ENCODE results near the gene FAM117A.

Gene FAM117A

DNA sequence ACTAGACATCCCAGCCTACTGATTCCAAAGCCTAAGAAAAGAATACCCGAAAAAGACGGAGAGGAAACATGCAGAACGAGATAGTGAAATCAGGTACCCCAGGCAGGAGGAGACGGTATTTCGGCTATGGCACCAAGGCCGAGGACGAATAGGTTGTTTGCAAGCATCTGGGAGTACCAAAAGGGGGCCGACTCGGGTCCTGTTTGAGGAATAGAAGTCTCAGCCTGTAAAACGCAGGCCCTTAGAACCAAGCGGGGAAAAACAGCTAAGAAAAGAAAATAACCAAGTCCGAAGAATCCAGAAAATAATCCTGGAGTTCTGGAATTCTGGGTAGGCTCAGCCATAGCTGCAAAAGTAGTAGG is 56.7 kb downstream of the FAM117A start:
- no peak for DNase-seq

DNA sequence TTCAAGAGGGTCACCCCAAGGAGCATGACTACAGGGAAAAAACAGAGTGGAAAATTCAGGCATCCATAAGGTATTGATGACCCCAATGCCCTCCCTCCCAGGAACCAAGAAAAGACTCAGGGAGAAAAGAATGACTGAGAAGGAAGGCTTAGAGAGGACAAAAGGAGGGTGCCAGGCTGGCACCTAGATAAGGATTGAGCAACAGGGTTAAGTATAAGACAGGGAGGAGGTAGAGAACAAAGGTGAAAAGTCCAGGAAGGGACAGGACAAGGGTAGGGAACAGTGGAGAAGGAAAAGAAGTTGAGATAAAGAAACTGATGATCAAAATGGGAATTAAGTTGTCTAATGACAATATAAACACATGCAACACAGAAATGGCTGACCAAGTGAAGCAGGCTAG is 58.7 kb downstream of the FAM117A start:
- no peak for DNase-seq

GRCh38 chr17:49703557-49704277 is 60.2 kb downstream of the FAM117A start:
- peak; percentile 48 for DNase-seq

- no peak for DNase-seq
These were observed 63.0 kb downstream of the FAM117A start for GRCh38 chr17:49700960-49701359.

- DNase-seq = no peak
These were observed 63.9 kb downstream of the FAM117A start for GRCh38 chr17:49699966-49700575.

GRCh38 chr17:49698005-49698404 is 65.9 kb downstream of the FAM117A start:
- no peak for DNase-seq

DNA sequence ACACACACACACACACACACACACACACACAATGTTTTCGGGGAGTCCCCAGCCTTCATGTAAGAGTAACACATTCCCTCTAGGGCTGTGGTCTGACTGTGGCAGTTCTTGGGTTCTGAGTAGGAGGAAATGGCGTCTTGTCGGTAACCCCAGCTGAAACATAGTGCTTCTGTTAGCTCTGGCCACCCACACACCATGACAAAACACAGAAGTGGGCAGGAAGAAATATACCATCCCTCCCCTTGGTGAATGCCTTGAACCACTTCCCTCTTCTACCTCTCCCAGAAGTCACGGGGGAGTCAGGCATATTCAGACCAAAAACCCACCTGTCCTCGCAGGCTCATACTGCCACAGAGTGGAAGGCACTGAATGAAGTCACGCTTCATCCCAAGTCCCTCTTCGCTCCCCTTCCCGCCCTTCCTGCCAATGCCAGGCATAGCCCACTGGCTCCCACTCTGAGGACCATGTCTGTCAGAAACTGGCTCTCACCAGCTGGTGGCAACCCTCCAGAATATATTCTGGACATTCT is 67.6 kb downstream of the FAM117A start:
- DNase-seq = no peak

GRCh38 chr17:49695698-49696232 is 68.2 kb downstream of the FAM117A start:
- no peak for DNase-seq

DNA sequence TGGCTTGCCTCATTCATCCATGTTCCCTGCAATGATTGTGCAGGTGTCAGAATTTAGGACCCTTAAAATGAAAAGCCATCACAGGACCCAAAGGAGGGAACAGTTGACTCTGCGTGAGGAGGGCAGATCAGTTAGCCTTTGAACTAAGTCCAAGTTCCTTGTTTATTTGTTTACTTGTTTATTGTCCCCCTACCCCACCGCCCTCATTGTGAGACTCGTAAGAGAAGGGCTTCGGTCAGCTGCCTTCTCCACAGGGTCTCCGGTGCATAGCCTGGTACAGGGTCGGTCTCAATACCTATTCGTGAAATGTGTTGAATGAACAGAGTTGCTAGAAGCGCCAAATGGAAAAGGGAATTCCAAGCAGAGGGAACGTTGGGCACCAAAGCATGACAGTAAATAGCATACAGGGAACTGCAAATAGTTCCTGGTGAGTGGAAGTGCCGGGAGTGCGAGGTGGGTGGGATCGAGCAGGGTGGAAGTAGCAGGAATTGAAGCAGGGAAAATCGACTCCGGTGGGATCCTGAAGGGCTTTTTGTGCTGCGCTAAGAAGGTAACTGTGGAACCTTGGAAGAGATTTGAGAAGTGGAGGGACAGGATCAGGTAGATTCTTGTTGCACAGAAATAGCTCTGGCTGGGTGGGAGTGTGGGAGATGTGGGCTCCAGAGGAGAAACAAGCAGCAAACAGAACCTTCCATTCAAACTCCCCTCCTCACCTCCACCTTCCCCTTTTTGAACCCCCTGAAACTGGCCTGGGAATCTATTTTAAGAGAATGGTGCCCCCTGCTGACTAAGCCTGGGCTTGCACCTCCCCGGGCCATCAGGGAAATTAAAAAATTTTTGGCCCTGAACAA is 68.9 kb downstream of the FAM117A start:
- peak; percentile 7 for DNase-seq

DNA sequence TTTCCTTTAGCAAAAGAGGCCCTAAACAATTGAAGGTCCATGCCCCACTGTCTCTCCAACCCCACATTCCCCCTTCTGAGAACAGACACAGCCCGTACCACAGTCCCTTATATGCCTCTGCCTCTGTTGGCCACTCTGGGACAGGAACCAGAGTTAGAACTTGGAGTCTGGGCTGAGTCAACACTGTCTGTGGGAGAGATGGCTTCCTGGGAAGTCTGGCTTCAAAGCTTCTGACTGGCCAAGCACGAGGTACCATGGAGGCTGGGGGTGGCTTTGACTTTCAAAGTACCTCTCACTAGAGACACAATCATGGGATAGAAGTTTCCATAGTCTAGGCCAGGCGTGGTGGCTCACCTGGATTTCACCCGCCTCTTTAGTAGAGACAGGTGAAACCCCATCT is 71.2 kb downstream of the FAM117A start:
- no peak for DNase-seq

DNA sequence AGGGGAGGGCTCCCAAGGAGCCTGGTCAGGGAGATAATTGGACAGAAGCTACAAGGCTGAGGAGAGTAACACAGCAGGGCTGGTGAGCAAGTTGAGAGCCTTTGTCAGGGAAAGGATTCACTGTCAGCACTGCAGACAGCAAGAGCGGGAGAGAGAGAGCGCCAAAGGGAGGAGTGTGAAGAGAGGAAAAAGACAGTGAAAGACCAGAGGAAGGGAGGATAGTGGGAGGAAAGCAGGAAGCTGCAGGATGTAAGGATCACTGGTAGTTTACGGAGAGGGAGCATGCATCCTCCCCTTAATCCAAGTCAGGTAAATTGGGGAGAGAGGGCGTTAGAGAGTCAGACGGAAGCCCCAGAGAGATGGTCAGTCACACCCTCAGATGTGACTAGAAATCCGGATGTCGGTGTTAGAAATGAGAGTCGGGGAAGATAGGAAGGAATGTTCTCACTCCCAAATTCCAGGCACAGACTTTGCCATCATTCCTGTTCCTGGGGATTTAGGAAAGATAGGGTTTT is 72.2 kb downstream of the FAM117A start:
- DNase-seq = no peak

- DNase-seq = peak; percentile 7
These were observed 72.8 kb downstream of the FAM117A start for GRCh38 chr17:49691086-49691676.

GRCh38 chr17:49690256-49690655 is 73.7 kb downstream of the FAM117A start:
- no peak for DNase-seq

DNA sequence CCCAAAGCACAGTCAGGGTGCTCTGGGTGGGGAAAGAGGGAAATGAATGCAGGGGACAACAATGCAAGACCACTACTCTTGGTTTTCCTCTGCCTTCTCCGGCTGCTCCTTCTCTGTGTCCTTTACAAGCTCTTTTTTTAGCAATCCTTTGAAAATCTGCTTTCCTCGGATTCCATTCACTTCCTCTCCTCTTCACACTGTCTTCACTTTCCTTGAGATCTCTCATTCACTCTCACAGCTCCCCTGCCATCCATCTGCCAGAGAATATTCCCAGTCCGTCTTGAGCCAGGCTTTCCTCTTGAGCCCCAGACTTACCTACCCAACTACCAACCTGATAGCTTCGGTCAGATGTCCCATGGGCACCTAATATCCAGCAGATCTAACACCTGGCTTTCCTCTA is 75.1 kb downstream of the FAM117A start:
- no peak for DNase-seq

DNA sequence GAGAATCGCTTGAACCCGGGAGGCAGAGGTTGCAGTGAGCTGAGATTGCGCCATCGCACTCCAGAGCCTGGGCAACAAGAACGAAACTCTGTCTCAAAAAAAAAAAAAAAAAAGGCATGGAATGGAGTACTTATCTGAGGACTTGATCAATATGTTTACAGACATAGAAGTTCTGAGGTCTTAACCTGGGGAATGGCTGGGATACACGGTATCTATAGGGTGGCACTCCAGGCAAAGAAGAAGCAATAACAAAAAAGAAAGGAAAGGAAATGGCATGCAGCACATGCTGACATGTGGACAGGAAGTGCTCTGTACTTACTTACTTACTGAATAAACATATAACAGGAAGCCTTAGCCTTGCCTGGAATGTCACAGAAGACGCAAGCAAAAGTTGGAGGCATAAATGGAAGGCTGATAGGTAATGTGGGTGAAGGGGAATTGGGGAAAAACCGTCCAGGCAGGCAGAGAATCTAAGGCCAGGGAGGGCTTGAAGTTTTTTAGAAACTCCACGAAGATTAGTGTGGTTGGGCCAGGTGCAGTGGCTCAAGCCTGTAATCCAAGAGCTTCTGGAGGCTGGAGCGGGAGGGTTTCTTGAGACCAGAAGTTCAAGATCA is 75.9 kb downstream of the FAM117A start:
- peak; percentile 57 for DNase-seq

DNA sequence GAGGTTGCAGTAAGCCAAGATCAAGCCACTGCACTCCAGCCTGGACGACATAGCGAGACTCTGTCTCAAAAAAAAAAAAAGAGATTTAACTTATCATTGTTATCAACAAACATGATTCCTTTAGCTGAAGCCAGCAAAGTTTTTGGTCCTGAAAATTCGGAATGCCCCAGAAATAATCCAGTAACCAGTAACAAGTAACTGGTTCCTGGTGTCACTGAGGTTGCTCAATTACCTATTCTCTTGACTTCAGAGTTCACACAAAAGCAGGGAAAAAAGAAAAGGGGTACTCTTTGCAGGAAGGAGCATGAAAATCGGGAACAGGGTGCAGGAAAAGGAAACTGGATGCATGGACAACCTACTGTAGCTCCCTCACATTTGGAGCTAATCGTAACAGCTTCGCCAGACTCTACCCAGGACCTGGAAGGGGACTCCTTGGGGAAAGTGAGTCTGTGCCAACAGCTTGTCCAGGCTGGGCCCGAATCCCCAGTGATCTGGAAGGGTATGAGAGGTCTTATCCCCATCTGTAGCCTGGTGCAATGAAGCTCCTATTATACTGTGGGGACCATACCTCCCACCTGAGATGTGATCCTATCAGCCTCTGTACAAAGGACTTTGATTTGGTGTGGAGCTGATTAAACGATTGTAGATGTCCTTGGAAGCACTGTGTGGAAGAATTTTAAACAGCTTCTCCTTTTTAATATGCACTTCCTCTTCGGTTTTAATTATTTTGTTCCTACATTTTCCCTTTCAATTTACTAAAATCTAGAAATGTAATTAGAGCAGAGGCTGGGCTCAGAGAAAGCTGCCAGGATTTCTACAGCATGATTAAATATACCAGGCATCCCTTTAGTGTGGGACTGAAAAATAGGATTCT is 82.6 kb downstream of the FAM117A start:
- DNase-seq = no peak

DNA sequence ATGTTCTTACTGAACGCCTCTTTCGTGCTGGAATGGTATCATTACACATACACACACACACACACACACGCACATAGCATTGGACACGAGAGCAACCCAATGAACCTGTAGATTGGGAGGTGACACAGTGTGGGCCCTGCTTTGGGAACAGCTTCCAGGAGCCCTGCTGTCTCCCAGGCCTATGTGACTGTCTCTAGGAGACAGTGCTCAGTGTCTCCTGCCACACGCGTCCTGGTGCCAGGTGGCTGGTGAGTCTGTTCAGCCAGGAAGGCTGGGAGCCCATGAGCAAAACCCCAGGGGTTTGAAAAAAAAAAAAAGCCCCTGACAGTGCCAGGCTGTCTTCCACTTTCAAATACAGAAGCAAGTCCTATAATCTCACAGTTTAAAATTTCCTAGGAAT is 83.6 kb downstream of the FAM117A start:
- DNase-seq = no peak

GRCh38 chr17:49677933-49678847 is 85.7 kb downstream of the FAM117A start, which contains the start of gene SPOP:
Gene SPOP, minus strand, starts transcription at chr17:49678097. Its CDS starts 55,287 bp downstream, at chr17:49622810.
- DNase-seq = peak; percentile 99

GRCh38 chr17:49677134-49677932 is 86.6 kb downstream of the FAM117A start:
- peak; percentile 82 for DNase-seq
